GM21825 (cell line): ENCODE data around the gene HS3ST6.
"Not testable (repeated sequence)": the region's sequence is repeated elsewhere in the genome, so short reads cannot be mapped to it uniquely, and the experiment has no call there.

Experiments used
- ATAC-seq: cut with Tn5 transposase; IDR thresholded peaks from one replicate; pipeline ENCODE4 v1.9.1; 2021; ENCODE audit warnings: mild to moderate bottlenecking, moderate library complexity; ENCODE audit not compliant: unreplicated experiment

The HS3ST6 gene

GRCh38 chr16:1909561-1910231 lies 8.5 kb downstream of the HS3ST6 start:
- no peak for ATAC-seq

GRCh38 chr16:1908983-1909382 lies 9.2 kb downstream of the HS3ST6 start:
- ATAC-seq: no peak

- no peak for ATAC-seq
Measured at GRCh38 chr16:1908184-1908583, 10.0 kb downstream of the HS3ST6 start.

GRCh38 chr16:1907226-1907860 lies 10.9 kb downstream of the HS3ST6 start:
- no peak for ATAC-seq

GRCh38 chr16:1906846-1907165 lies 11.4 kb downstream of the HS3ST6 start:
- ATAC-seq: no peak

- ATAC-seq: no peak
Measured at GRCh38 chr16:1906055-1906845, 12.0 kb downstream of the HS3ST6 start.

GRCh38 chr16:1903845-1904840 lies 14.1 kb downstream of the HS3ST6 start:
- no peak for ATAC-seq

- no peak for ATAC-seq
Measured at GRCh38 chr16:1903220-1903574, 15.0 kb downstream of the HS3ST6 start.

GRCh38 chr16:1902547-1903219 lies 15.5 kb downstream of the HS3ST6 start:
- no peak for ATAC-seq

- no peak for ATAC-seq
Measured at GRCh38 chr16:1900452-1900774, 17.8 kb downstream of the HS3ST6 start.

- no peak for ATAC-seq
Measured at GRCh38 chr16:1899641-1900451, 18.4 kb downstream of the HS3ST6 start.

- ATAC-seq: not testable (repeated sequence)
Measured at GRCh38 chr16:1897692-1898091, 20.5 kb downstream of the HS3ST6 start.

- ATAC-seq: no peak
Measured at GRCh38 chr16:1895949-1896675, 22.1 kb downstream of the HS3ST6 start.

- no peak for ATAC-seq
Measured at GRCh38 chr16:1895068-1895467, 23.1 kb downstream of the HS3ST6 start.

GRCh38 chr16:1890708-1891050 lies 27.5 kb downstream of the HS3ST6 start:
- no peak for ATAC-seq

GRCh38 chr16:1890024-1890707 lies 28.0 kb downstream of the HS3ST6 start:
- ATAC-seq: no peak

- ATAC-seq: no peak
Measured at GRCh38 chr16:1887711-1888354, 30.4 kb downstream of the HS3ST6 start.

- ATAC-seq: no peak
Measured at GRCh38 chr16:1884889-1885288, 33.3 kb downstream of the HS3ST6 start.
